NCI-H146 treated with DMSO at 0.1 percent for 48 hours (cell line): Measurements from ENCODE around the gene GATAD2A.
"Not testable (repeated sequence)": the region's sequence is repeated elsewhere in the genome, so short reads cannot be mapped to it uniquely, and the experiment has no call there.

Experiments used
- DNase-seq: peaks from one replicate; lab custom pipeline; 2025; ENCODE audit not compliant: unreplicated experiment; lab: John Stamatoyannopoulos, UW

The GATAD2A gene

DNA sequence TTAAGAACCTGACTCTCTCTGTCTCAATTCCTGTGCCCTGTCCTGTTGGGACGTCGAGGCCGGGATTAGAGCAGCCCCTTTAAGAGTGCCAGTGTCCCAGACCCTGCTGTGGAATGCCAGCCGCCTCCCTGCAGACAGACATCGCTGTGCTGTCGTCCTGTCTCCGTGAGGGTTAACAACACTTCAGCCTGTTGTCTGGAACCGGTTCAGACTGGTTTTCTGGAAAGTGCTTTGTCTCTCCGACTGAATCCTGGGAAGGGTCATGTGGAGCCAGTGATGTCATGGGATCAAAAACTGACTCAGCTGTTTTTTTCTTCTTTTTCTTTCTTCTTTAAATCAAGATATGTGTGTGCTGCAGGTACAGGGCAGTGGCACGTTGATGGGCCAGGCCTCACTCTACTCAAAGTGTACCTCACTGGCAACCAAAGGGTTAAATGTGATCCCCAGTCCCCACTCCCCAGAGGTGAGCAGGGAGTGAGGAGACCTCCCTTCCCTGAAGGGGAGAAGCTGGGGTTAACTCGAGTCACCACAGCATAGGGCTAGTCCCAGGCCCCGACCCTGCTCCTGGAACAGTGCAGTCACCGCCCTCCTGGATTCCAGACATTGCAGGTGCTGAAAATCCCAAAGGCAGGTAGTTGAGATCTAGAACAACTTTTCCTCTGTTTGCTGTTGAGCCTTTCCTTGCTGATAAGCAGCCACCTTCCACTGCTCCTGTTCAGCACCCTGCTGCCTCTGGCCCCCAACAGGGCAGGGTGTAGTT lies 59.0 kb downstream of the GATAD2A start:
- DNase-seq = no peak

DNA sequence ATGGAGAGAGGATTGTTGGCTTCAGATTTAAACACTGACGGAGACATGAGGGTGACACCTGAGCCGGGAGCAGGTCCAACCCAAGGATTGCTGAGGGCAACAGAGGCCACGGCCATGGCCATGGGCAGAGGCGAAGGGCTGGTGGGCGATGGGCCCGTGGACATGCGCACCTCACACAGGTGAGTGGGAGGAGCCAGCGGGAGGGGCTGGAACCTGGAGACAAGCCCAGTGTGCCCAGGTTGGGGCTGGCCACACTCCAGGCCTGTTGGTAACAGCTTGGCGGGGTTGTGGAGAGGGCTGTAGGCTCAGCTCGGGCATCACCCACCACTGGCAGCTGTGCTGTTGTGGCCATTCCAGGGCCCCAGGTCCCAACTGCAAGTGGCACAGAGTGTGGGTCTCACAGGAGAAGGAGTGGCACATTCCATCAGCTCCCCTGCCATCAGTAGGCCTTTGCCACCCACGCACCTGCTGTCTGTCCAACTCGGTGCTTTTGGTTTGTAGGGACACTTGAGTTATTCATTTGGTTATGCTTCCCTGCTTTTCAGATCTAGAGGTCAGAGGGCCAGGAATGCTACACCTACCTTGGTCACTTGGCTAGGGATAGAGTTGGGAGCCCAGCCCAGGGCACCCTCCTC lies 60.1 kb downstream of the GATAD2A start:
- DNase-seq = no peak

DNA sequence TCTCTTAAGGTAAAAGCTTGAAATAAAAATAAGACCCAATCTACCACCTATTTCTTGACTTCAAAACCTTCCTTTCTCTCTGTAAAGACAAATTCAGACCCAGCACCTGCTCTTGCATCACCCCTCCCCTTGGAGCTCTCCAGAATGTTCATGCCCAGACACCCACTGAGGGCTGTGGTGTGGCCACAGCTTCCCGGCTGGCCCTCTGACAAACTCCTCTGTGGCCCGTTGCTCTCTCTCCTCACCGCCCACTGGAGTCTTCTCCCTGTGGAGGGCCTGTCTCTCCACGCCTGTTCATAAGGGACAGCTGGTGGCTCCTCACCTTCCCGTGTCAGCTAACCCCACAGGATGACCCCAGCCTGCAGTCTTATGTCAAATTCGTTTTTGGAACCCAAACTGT lies 60.7 kb downstream of the GATAD2A start:
- no peak for DNase-seq

DNA sequence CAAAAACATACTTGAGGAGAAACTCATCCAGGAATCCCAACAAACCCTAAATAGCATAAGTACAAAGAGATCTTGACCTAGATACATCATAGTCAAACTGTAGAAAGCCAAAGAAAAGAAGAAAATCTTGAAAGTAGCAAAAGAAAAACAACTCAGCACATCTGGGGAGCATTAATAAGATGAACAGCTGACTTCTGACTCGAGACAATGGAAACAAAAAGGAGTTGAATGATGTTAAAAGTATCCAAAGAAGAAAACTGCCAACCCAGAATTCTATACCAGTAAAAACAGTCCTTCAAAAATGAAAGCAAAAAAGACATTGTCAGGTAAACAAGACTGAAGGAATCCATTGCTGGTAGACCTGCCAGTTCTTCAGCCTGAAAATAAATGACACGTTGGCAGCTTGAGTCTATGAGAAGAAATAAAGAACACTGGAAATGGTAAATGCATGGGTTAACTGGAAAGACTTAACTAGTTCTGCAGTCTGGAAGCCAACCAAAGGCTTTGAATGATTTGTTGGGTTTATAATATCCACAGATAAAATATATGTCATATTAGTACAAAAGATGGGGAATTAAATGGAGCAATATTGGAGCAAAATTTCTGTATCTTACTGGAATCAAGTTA lies 63.1 kb downstream of the GATAD2A start:
- no peak for DNase-seq

DNA sequence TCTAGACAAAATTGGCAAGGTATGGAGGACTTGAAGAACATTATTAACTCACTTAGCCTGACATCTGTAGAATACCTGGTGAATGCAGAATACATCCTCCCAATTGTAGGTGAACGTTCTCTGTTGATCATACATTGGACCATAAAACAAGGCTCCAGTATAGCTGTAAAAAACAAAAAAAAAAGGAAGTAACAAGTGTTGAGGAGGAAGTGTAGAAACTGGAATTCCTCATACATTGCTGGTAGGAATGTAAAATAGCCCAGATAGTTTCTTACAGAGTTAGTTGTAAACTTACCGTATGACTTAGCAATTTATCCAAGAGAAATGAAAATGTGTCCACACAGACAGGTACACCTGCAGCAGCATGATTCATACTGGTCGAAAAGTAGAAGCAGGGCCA lies 65.1 kb downstream of the GATAD2A start:
- no peak for DNase-seq

DNA sequence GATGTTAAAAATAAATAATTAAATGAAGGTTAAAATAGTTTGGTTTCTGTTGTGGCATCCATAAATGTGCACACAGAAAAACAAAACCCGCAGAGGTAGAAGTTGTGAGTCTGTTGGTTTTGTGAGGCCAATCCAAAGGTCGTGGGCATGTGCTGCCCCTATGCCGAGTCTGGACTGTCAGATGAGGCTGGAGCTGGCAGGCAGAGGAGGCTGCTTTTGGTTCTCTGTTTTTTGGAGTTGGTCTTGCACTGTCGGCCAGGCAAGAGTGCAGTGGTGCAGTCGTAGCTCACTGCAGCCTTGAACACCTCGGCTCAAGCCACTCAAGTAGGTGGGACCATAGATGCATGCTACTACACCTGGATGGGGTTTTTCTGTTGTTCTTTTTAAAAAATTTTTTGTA lies 66.2 kb downstream of the GATAD2A start:
- no peak for DNase-seq

DNA sequence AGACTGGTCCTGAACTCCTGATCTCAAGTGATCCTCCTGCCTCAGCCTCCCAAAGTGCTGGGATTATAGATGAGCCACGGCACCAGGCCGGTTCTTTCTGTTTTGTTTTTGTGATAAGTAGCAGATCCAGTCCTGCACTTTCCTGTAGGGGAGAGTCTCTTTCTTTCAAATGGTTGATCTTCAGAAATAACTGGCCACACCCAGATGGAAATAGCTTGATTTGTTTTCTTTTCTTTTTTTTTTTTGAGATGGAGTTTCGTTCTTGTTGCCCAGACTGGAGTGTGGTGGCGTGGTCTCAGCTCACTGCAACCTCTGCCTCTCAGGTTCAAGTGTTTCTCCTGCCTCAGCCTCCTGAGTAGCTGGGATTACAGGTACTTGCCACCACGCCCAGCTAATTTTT lies 66.6 kb downstream of the GATAD2A start:
- not testable (repeated sequence) for DNase-seq

DNA sequence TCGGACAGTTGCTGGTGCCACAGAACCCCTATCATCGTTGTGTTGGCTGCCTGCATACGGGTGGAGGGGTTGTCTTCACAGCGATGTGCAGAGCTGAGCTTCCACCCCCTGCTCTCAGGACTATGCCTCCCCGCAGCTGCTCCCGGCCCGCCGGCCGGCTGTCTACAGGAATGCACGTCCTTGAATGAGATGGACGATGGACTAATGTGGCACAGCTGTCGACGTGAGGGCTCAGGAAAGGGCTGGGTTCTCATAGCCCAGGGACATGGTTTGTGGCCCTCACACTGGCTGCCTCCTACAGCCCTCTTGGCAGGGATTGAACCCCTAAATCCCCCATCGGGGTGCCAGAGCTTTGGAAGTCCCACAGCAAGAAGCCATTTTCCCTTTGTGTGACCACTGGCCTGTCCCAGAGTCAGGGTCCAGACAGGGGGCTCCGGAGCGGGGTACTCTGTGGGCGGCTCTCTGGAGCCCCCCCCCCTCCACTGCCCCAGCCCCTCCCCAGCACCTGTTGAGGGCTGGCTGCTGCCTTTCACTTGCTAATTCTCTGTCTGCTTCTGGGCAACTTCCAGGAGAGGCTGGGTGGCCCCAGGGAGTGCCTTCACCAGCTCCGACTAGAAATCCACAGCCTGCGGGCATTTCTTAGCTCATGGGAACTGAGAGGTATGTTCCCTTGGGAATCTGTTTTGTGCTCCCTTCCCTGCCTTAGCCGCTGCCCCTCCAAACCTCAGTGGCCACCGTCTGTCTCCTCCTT lies 69.7 kb downstream of the GATAD2A start:
- DNase-seq = no peak

DNA sequence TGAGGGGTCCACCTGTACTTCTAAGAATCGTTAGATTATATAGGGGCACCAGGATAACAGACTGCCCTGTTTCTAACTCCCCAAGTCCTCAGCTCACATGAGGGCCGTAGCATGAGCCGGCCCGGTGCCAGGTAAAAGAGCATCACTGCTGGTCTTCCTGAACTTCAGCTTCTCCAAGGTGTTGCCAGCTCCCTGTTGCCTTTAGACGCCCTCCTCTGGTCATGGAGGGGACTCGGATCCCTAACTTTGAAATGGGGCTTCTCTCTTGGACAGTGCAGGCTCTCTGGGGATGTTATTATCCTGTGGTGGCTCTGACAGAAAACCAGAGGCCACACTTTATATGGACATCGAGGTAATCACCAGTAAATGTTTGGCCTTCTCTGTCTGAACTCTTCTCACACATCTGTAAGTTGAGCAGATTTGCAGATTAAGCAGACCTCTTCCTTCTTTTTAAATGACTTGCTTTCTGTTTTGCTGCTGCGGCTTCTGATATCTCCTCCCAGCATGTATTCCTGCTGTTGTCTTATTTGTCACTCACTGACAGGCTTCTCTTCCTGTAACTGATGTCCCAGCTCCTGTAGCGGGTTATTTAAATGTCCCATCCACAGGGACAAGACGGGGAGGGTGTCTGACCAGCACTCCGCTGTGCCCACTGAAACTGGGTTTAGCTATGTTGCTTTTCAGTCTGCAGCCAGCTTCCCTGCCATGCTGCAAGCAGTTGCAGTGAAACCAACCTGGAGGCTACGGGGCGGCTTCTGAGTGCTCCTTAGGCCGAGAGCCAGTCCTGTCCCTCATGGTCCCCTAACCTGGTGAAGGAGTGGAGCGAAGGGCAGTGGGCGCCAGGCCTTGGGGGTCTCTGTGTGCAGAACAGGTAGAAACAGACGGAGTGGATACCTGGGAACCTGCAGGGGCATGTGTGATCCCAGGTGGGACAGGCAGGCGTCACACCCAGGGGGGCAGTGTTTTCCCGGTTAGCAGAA lies 70.7 kb downstream of the GATAD2A start:
- no peak for DNase-seq

DNA sequence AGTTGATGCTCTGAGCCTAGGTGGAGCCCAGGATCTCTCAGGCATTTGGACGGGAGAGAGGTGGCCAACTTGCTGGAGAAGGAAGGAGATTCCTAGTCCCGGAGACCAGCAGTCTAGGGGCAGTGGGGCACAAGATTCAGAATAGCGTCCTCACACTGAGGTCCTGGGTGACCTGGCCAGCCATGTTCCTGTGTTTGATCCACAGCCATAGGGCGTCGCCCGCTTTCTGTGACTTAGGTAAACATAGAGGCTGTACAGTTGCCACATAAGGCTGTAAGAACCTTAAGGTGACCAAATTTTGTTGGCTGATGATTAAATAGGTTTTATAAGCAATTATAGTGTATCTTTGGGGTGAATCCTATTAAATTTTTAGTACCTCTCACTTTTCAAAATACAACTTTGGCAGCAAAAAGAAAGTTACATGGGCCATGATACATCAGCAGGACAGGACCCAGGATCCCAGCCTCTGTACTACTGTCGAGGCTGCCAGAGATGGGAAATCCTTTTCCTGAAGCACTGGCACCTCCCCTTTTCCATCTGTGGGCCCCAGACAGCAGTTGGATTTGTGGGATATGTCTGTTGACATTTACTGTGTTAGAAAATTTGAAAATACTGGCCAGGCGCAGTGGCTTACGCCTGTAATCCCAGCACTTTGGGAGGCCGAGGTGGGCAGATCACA lies 72.4 kb downstream of the GATAD2A start:
- DNase-seq = no peak

DNA sequence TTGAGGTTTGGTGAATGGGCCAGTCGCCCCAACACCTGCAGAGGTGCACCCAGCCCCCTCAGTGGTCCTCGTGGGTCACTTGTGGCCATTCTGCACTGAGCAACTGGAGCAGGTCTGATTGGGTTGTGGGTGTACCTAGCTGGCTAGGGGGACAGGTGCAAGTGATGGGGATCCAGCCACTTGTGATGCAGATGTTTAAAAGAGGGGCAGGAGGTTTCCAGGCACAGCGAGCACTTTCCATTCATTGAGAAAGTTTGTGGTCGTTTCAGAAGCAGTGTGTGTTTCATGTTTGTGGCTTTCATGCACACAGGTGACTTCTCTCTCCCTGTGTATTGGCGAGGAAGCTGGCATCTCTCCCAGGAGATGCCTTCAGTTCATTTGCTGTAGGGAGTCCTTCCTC lies 75.2 kb downstream of the GATAD2A start:
- no peak for DNase-seq

DNA sequence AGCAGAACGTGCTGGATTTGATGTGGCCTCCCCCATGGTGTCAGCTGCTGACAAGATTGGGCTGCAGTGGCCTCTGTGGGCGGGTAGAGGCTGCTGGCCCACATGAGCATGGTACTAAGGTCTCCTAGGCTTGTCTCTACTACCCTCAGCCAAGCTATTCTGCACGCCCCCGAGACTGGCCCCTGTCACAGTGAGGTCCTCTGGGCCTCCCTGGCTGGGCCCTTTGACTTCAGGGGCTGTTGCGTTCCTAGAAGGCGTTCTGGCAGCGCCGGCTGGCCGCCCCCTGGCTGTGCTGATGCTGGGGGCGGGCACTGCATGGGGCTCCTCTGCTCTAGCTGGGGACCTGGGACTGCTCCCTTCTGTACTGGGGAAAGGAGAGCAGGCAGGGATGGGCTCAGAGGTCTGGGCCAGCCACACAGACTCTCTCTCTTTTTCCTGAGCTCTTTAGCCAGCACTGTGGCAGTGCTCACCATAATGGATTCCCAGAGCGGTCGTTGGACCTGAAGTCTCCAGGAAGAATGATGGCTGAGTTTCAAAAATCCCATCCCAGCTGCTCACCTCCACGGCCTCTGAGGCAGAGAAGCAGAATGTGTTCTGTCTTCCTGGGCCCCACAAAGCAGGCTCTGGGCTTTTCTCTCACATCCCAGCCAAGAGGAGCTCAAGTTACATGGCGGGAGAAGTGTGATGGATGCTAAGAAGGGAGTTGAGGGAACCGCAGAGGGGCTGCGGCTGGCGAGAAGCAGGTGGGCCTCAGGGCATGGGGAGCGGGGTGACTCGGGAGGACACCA lies 77.5 kb downstream of the GATAD2A start:
- DNase-seq = no peak

DNA sequence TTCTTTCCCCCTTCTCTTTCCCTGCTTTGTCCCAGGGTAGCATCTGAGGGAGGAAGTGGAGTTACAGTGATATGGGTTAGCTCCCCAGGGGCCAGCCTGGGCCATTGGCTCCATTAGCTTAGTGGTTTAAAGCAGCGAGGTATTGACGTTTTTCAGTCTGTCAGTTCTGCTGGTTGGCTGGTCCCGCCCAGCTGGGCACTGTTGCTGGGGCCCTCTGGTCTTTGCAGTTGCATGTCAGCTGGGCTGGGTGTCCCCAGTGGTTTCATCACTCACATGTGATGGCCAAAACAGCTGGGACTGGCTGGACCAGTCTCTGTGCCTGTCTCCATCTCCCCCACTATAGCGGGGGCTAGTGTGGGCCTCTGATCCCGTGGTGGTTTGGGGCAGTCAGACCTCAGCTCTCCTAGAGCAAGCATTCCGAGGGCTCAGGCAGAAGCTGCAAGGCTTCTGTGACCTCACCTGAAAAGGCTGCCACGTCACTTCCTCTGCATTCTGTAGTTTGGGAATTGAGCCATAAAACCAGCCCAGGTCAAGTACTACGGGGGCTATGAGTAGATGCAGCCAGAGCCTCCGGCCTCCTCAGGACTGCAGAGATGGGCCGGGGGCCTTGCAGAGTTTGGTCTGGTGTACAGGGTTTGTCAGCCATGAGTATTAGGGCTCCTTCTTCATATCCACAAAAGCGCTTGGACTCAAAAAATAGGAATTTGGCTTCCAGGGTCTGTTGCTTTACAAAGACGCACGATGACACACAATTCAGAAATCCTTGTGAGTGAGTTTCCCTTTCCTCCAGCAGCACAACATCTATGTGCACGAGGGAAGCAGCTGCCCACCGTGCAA lies 79.9 kb downstream of the GATAD2A start:
- no peak for DNase-seq

DNA sequence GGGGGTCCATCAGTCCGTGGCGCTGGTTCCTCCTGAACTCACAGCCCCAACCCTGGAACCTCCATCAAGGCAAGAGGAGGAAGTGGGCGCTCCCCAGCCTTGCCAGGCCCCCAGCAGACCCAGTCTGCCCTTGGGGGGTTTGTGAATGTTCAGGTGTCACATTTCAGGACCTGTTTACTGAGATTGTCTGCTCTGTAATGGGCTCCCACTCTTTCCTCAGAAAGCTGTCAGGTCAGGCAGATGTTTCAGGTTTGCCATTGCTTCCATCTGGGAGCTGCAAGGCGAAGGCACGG lies 80.5 kb downstream of the GATAD2A start:
- no peak for DNase-seq

DNA sequence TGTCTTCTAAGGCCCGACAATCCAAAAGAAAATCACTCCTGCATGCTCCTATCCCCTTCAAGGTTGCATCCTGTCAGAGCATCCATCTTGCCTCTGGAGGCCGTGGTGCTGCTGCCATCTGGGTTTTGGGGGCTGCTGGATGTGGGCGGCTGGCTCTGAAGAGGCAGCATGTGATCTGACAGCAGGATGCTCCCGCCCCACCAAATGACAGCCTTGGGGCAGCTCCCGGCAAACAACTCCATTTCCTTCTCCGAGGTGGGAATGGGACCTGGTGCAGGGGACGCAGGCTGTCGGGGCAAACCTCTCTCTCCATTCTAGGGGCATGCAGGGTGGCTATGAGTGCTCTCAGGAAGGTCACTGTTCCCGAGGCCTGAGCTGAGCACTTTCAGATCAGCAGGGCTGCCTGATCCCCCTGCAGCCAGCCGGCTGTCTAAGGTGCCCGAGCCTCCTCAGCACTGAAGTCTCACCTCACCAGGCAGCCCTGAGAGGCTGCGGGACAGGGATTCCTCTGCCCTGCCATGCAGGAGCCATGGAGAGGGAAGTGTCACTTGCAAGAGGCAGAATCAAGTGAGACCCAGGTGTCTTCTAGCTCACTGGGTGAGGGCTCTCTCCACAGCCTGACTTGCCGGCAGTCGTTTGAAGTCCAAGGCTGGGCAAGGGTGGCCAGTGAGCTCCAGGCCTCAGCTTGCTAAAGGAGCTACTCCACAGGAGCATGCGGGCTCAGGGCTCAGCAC lies 81.0 kb downstream of the GATAD2A start:
- no peak for DNase-seq

DNA sequence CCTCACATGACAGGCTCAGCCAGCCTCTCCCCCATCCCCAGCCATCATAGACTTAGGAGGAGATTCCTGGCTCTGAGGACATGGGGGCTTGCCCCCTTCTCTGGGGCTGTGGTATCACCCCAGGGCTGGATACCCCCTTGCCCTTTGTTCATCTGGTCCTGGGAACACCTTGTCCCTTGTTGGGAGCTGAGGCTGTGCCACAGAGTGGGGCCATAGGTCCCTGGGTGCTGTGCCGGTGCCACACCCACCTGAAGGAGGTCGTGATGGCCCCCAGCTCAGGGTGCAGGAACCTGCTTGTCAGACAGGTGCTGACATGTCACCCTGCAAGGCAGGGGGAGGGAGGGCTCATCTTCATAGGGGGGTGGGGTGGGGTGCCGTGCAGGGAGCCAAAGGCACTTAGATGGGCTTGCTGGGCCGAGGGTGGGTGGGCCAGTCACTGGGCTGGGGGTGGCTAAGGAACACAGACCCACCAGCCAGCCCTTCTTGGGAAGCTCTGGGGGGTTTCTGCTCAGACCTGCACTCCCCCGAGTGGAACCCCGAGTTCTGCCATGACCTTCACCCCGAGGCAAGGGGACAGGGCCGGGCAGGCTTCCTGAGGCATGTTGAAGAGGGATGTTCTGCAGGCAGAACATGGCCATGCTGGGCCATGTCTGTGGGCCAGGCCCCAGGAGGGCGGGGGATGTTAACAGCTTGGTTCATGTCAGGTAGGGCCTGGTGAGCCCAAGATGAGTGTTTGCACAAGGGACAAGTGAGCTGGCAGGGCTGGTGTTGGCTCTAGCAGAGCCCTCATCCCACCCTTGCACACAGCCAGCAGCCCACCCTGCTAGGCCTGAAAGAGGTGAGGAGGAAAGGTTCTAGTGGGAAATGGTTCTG lies 81.8 kb downstream of the GATAD2A start:
- no peak for DNase-seq
